Stimulated activated naive CD4-positive, alpha-beta T cell (primary cell): ENCODE measurements around the gene SOX18.

Source experiments
- DNase-seq, 6 experiments: peaks; one replicate each; lab custom pipeline; 2025; lab: John Stamatoyannopoulos, UW

The SOX18 gene

DNA sequence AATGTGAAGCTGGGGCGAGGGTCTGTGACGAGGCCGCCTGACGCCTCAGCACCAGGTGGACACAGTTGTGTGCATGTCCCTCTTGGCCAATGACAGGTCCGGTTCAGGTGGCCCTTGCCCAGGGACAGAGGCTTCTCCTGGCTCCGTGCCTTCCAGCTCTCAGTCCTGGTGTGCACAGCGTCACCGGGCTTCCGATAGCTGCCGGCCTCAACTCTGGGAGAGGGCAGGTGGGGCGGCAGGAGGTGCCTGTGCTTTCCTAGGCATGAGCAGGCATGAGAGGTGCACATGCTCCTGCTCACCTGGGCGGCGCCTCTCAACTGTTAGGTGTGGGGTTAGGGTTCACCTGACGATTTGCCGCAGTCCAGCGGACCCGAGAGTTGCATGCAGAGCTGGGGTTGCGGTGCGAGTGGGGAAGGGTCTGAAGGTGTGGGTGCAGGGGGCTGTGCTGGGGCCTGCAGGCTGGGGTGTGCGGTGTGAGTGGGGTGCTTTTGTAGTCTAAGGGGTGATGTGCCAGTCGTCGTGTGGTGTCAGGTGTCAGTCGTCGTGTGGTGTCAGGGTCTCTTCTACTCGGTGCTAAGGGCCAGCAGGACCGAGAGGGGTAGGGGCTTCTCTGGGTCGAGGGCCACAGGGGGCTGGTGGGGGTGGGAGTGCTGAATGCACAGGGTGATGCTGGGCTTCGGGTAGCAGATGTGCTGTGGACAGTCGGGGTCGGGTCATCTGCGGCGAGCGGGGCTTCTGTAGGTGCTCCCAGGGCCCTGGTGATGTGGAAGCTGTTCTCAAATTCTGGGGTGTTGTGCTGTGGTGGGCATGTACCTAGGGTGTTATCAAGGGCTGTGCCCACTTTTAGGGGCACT is 3.8 kb upstream of the SOX18 start:
- no peak for DNase-seq

DNA sequence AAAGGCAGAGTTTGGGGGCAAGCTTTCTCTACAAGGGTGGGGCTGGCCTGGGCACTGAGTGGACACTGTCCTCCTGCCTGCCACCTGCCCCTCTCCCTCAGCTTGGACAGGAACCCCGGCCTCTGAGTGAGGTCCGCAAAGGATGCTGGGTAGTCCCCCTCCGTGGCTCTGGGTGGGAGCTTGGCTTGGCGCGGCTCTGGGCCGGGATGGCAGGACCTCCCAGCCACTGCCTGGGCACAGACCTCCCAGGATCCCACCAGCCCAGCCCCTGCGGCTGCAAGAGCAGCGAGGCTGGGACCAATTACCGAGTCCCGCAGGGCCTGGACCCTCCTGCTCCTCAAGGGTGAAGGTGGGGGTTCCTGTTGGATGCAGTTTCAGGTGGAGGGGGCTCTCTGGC is 2.9 kb upstream of the SOX18 start:
- no peak for DNase-seq

DNA sequence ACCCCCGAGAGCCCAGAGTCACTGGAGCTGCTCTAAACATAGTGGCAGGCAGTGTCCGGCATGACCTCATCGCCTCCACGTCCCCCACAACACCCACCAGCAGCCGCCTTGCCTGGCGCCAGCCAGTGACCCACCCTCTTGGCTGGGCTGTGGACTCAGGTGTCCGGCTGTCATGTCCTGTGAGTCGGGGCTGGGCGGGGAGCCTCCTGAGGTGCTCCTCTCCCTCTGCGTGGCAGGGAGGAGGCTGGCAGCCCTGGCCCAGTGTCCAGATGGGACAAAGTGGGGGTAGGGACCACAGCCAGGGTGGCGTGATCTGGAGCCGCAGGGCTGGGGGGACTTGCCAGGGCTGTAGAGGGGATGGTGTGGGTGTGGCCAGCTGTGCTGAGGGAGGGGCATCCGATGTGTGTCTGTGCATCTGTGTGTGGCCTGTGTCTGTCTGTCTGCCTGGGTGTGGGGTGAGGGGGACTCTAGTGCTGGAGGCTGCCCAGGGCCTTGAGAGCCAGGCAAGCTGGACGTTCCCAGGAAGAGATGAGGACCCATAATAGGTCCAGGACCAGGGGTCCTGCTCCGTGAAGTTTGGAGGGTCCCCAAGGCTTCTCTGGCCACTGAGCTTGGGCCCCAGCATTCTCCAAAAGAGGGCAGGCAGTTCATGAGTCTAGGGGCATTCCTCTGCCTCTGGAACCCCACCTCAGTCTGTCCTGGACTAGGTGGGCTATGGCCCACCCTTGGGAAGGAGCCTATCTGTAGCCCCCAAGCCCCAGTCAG is 2.3 kb upstream of the SOX18 start:
- DNase-seq = no peak

- no peak for DNase-seq
Measured at GRCh38 chr20:64051033-64051452, 1.6 kb upstream of the SOX18 start.

GRCh38 chr20:64050261-64051032 is 1.0 kb upstream of the SOX18 start:
- no peak for DNase-seq

DNA sequence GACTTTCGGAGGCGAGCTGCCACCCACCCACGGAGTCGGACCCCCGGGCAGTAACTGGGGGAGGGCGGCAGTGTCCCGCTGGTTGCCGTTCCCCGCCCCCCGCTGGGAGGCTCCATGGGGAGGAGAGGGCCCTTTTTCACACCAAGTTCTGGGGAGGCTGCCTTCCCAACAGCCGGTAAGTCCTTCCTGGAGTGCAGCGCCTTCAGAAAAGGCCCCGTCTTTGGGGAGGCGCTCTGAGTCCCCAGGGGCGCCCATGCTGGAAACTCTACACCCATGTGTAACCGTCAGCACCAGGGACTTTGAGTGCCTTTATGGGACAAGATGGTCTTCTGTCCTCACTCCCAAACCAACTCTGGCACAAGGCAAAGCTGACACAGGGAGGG is 430 bp upstream of the SOX18 start:
- DNase-seq = no peak

DNA sequence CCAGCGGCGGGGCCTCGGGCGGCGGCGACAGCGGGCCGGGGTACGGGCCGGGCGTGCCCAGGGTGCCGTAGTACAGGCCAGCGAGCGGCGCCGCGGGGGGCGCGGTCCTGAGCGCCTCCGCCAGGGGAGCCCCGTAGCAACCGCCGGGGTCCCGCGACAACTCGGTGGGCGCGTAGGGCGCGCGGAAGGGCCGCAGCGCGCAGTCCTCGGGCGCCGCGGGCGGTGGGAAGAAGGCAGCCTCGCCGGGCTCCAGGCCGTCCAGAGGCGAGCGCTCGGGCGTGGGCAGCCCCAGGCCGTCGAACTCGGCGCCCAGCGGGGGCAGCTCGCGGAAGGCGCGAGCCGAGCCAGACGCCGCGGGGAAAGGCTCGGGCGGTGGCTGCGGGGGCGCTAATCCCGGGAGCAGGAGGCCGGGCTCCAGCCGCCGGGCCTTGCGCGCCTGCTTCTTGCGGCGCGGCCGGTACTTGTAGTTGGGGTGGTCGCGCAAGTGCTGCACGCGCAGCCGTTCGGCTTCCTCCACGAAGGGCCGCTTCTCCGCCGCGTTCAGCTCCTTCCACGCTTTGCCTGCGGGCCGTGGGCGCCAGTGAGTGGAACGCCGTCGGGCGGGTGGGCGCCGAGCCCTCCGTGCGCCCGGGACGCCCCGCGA is 916 bp downstream of the SOX18 start:
- no peak for DNase-seq

GRCh38 chr20:64047968-64048401 is 1.5 kb downstream of the SOX18 start:
- no peak for DNase-seq

- no peak for DNase-seq
Measured at GRCh38 chr20:64047046-64047389, 2.4 kb downstream of the SOX18 start.

GRCh38 chr20:64045346-64046011 is 4.0 kb downstream of the SOX18 start:
- no peak for DNase-seq

DNA sequence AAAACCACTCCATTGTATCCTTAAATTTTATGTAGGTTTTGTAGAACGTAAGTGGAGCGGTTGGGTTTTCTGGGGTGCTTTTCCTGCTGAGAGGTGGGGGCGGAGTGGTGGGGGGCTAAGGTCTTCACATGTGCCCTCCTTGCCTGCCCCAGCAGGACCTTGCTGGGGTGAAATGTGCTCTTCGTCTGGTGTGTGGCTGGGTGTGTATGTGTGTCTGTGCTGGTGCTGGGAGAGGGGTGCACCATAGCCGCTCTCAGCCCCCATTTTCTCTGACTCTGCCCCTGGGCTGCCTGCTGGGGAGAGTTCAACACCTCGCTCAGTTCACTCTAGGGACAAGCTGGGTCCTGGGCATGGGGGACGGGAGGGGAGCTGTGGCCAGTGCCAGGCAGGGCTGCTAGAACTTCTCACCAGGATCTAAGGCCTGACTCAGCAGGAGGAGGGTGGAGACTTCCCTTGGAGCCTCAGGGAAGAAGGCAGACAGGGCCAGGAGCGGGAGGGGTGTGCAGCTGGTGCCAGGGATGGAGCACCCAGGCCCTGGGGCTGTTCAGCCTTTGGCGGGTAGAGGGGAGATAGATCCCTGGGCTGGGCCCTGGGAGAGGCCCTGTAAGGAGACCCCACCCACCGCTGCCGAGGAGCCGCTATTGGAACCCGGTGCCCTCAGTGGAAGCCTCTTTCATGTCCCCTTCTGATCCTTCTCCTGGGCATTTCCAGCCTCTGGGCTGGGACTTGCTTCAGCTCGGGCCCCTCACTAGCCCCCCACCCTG is 4.8 kb downstream of the SOX18 start:
- no peak for DNase-seq

DNA sequence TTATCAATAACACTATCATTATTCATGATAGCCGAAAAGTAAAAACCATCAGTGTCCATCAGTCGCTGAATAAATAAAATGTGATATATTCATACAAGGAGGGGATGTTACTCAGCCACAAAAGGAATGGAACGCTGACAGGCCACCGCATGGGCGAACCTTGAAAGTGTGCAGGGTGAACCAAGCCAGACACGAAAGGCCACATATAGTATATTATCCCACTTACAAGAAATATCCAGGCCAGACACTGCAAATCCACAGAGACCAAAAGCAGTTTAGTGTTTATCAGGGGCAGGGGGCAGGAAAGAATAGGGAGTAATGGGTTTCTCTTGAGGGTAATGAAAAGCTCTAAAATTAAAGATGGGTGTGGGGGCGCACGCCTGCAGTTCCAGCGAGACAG is 5.7 kb downstream of the SOX18 start:
- DNase-seq = no peak

- DNase-seq = peak in 1 of 6 experiments; percentile 40
Measured at GRCh38 chr20:64042054-64042781, 7.2 kb downstream of the SOX18 start.

GRCh38 chr20:64041781-64042053 is 7.7 kb downstream of the SOX18 start:
- no peak for DNase-seq

DNA sequence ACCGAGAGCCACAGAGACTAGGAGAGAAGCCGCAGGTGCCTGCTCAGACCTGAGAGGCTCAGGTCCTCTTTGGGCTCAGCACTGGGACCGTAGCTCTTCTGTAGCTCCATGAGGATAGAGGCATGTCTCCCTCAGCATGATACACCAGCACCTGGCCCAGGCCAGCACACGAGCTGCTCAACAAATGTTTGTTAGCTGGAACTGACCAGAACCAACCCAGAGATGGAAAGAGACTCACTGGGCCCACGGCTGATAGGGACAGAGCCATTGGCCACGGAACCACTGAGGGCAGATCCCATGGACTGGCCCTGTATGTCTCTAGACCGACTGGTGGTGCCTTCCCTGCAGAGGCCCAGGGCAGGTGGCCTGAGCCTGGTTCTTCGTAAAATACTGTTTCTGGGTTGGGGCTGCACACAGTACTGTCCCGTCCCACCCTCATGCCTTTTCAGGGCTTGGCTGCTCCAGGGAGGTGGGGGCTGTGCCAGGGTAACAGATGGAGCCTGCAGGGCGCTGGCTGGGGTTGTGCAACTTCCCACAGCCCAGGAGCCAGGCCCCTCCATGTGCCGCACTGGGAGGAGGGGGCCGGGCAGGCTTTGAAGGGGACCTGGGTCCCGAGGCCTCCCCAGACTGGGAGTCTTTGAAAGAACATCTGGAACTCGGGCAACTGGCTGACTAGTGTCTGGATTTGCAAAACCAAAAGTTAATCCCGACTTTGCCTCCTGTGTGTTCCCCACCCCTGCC is 8.2 kb downstream of the SOX18 start:
- DNase-seq = no peak

DNA sequence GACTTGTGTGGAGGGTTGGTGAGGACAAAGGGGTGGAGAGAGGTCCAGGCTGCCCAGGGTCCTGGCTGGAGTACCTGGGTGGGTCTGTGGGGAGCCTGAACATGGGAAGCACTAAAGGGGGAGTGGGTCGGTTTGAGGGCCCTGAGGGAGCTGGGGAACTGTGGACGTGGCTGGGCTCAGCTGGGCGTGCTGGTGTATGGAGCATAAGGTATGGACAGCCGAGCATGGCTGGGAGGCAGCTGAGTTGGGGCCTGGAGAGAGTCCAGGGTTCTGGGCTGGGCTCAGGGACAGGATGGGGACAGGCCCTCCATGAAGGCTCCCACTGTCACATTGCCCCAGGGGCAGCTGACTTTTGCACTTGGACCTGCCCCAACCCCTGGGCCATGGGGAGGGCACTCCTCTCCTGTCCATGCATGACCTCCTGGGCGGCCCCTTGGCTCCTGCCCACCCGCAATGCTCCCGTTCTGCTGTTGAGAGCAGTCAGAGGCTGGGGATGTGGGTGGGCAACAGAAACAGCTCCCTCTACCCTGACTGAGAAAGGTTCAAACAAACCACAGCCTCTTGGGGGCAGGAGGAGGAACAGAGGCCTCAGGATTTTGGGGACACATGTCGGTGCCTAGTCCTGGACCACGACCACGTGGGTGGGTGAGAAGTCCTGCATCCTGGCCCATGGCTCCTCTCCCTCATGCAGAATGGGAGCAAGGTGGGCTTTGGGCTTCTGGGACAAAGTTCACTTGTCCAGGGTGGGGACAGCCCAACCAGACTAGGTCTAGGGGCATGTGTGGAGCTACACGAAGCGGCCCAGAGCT is 9.0 kb downstream of the SOX18 start:
- no peak for DNase-seq

DNA sequence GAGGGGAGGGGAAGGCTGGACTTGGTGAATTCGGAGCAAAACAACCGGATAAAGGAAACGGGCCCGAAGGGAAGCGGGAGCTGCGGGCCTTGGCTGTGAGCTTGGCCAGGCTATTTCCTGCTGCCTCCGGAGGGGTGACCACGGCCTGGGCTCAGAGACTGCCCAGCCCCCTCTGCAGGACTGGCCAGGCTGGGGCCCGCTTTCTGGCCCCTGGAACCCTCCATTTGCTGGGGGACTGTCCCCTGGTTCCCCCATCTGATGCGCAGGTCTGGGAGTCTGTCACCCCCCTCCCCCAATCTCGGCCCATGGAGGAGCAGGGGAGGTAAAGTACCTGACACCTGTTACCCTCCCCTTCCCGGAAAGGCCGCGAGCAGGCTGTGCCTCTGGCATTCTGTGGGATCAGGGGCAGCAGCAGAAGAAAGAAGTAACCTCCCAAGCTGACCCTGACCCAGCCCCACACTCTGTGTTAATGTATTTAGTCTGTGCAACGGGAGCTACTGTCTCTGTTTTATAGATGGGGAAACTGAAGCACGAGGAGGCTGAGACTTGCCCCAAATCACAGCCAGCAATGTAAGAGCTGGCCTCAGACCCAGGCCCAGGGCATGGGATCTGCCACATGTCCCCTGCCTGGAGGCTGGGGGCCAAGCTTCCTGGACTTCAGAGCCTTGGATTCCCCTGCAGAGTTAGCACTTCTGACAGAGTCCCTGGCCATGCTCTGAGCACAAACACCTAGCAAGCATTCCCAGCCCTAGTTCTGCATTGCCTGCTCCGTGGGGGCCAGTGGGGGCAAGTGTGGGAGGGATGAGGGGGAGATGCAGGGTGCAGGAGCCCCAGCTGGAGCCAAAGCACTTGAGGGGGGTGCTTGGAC is 9.9 kb downstream of the SOX18 start:
- DNase-seq = no peak
